Measurements from ENCODE around the gene DYNLRB1.

DNA sequence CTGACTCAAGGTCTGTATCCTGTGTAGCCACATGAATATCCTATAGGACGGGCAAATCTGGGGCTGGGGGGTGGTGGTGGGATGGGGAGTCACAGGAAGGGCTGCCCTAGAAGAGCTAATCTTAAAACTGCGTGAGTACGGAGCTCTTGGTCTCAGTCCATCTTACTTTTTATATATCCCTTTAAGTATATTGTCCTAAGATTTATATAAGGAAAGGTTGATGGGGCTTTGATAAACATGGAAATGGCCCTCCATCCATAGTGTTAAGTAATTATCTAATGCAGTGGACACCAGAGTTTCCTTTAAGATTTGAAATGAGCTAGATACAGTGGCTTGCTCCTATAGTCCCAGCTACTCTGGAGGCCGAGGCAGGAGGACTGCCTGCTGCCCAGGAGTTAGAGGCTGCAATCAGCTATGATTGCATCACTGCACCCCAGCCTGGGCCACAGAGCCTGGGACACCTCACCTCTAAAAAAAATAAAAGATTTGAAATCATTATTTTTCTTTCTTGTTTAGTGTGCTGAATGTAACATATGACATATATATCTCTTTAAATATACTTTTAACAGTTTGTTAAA is 24.2 kb upstream of the DYNLRB1 start:
- TF ChIP-seq FOSL2 (CRISPR knock-in tag; IDR thresholded peaks at IDR 0.05) (no peak), JUND (CRISPR knock-in tag; IDR thresholded peaks at IDR 0.05) (no peak), ZNF101 (CRISPR knock-in tag; IDR thresholded peaks at IDR 0.05; ENCODE audit: borderline replicate concordance, low read depth) (no peak), ZNF253 (CRISPR knock-in tag; IDR thresholded peaks at IDR 0.05; ENCODE audit: borderline replicate concordance) (no peak)
- TF ChIP-seq, protein P1, sequence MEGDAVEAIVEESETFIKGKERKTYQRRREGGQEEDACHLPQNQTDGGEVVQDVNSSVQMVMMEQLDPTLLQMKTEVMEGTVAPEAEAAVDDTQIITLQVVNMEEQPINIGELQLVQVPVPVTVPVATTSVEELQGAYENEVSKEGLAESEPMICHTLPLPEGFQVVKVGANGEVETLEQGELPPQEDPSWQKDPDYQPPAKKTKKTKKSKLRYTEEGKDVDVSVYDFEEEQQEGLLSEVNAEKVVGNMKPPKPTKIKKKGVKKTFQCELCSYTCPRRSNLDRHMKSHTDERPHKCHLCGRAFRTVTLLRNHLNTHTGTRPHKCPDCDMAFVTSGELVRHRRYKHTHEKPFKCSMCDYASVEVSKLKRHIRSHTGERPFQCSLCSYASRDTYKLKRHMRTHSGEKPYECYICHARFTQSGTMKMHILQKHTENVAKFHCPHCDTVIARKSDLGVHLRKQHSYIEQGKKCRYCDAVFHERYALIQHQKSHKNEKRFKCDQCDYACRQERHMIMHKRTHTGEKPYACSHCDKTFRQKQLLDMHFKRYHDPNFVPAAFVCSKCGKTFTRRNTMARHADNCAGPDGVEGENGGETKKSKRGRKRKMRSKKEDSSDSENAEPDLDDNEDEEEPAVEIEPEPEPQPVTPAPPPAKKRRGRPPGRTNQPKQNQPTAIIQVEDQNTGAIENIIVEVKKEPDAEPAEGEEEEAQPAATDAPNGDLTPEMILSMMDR (CRISPR knock-in tag; IDR thresholded peaks at IDR 0.05): no peak

All from HepG2 (cell line).